ENCODE results near the gene NXPE3.
"Not testable (repeated sequence)": the region's sequence is repeated elsewhere in the genome, so short reads cannot be mapped to it uniquely, and the experiment has no call there.

Gene NXPE3

GRCh38 chr3:101851850-101852714, 73.1 kb downstream of the NXPE3 start:
- no peak for DNase-seq (ENCODE audit: low read depth, low spot score)

- DNase-seq (ENCODE audit: low read depth, low spot score) = no peak
Measured at GRCh38 chr3:101852983-101853840, 74.2 kb downstream of the NXPE3 start.

GRCh38 chr3:101853982-101854381, 75.0 kb downstream of the NXPE3 start:
- DNase-seq (ENCODE audit: low read depth, low spot score) = no peak

GRCh38 chr3:101854608-101855304, 75.7 kb downstream of the NXPE3 start:
- no peak for DNase-seq (ENCODE audit: low read depth, low spot score)

- no peak for DNase-seq (ENCODE audit: low read depth, low spot score)
Measured at GRCh38 chr3:101857301-101857741, 78.3 kb downstream of the NXPE3 start.

- DNase-seq (ENCODE audit: low read depth, low spot score) = no peak
Measured at GRCh38 chr3:101858464-101859030, 79.5 kb downstream of the NXPE3 start.

- no peak for DNase-seq (ENCODE audit: low read depth, low spot score)
Measured at GRCh38 chr3:101859882-101860448, 81.0 kb downstream of the NXPE3 start.

- no peak for DNase-seq (ENCODE audit: low read depth, low spot score)
Measured at GRCh38 chr3:101861212-101861788, 82.3 kb downstream of the NXPE3 start.

- DNase-seq (ENCODE audit: low read depth, low spot score) = no peak
Measured at GRCh38 chr3:101861789-101862415, 82.9 kb downstream of the NXPE3 start.

GRCh38 chr3:101862416-101863165, 83.6 kb downstream of the NXPE3 start:
- DNase-seq (ENCODE audit: low read depth, low spot score) = no peak

GRCh38 chr3:101864926-101865325, 85.9 kb downstream of the NXPE3 start:
- not testable (repeated sequence) for DNase-seq (ENCODE audit: low read depth, low spot score)

- no peak for DNase-seq (ENCODE audit: low read depth, low spot score)
Measured at GRCh38 chr3:101865751-101866509, 86.9 kb downstream of the NXPE3 start.

GRCh38 chr3:101867511-101867910, 88.5 kb downstream of the NXPE3 start:
- no peak for DNase-seq (ENCODE audit: low read depth, low spot score)

GRCh38 chr3:101867996-101868395, 89.0 kb downstream of the NXPE3 start:
- no peak for DNase-seq (ENCODE audit: low read depth, low spot score)

- no peak for DNase-seq (ENCODE audit: low read depth, low spot score)
Measured at GRCh38 chr3:101868534-101869464, 89.8 kb downstream of the NXPE3 start.

GRCh38 chr3:101870138-101870537, 91.1 kb downstream of the NXPE3 start:
- DNase-seq (ENCODE audit: low read depth, low spot score) = no peak

GRCh38 chr3:101873619-101874018, 94.6 kb downstream of the NXPE3 start:
- no peak for DNase-seq (ENCODE audit: low read depth, low spot score)

GRCh38 chr3:101876142-101876541, 97.1 kb downstream of the NXPE3 start:
- no peak for DNase-seq (ENCODE audit: low read depth, low spot score)
